ENCODE data around the gene MLH3. TPM values are rescaled to one million over a fixed set of nuclear protein-coding genes. Genes with fewer than 3 reads are reported as not detected.

MLH3 gene
- total and polyA plus RNA-seq, 2 experiments from 2014 or later, result 21.7 to 24.4 TPM

- Histone ChIP-seq H3K27me3 (no peaks in the 10 kb centered on the region), H3K36me3 (peaks cover 49% of the 10 kb centered on the region), H3K27ac (no peak overlapping the region), H3K9me3 (ENCODE audit: low read depth) (no peaks in the 10 kb centered on the region), H3K4me1 (ENCODE audit: low read depth) (peaks cover 6% of the 10 kb centered on the region), H3K4me3 (no peak overlapping the region)
- DNase-seq (ENCODE audit: low read depth in 1 of 2, low spot score in 1 of 2), result no peak
- TF ChIP-seq CTCF (IDR thresholded peaks at IDR 0.05; ENCODE audit: low read depth, low read length), result no peak
These were observed 43.6 kb upstream of the MLH3 start for GRCh38 chr14:75094896-75095295.

GRCh38 chr14:75092698-75093097 is 41.4 kb upstream of the MLH3 start:
- H3K9me3 ChIP-seq (ENCODE audit: low read depth), result no peaks in the 10 kb centered on the region
- H3K36me3 ChIP-seq, result peaks cover 53% of the 10 kb centered on the region
- no peak overlapping the region for H3K4me3 ChIP-seq
- H3K4me1 ChIP-seq (ENCODE audit: low read depth), result no peaks in the 10 kb centered on the region
- H3K27ac ChIP-seq, result no peak overlapping the region
- TF ChIP-seq CTCF (IDR thresholded peaks at IDR 0.05; ENCODE audit: low read depth, low read length), result no peak
- no peak for DNase-seq (ENCODE audit: low read depth in 1 of 2, low spot score in 1 of 2)
- H3K27me3 ChIP-seq, result no peaks in the 10 kb centered on the region

GRCh38 chr14:75091251-75091650 is 40.0 kb upstream of the MLH3 start:
- TF ChIP-seq CTCF (IDR thresholded peaks at IDR 0.05; ENCODE audit: low read depth, low read length), result no peak
- peaks cover 65% of the 10 kb centered on the region for H3K36me3 ChIP-seq
- DNase-seq (ENCODE audit: low read depth in 1 of 2, low spot score in 1 of 2), result no peak

GRCh38 chr14:75090353-75090752 is 39.1 kb upstream of the MLH3 start:
- H3K4me1 ChIP-seq (ENCODE audit: low read depth), result no peaks in the 10 kb centered on the region
- DNase-seq (ENCODE audit: low read depth in 1 of 2, low spot score in 1 of 2), result no peak
- no peaks in the 10 kb centered on the region for H3K9me3 ChIP-seq (ENCODE audit: low read depth)
- no peak overlapping the region for H3K4me3 ChIP-seq
- H3K36me3 ChIP-seq, result peaks cover 65% of the 10 kb centered on the region
- no peak for TF ChIP-seq CTCF (IDR thresholded peaks at IDR 0.05; ENCODE audit: low read depth, low read length)
- H3K27ac ChIP-seq, result no peak overlapping the region
- no peaks in the 10 kb centered on the region for H3K27me3 ChIP-seq

More at GRCh38 chr14:75091251-75091650, 40.0 kb upstream of the MLH3 start:
- H3K9me3 ChIP-seq (ENCODE audit: low read depth), result no peaks in the 10 kb centered on the region
- no peaks in the 10 kb centered on the region for H3K27me3 ChIP-seq
- no peaks in the 10 kb centered on the region for H3K4me1 ChIP-seq (ENCODE audit: low read depth)
- no peak overlapping the region for H3K4me3 ChIP-seq
- H3K27ac ChIP-seq, result no peak overlapping the region

- H3K36me3 ChIP-seq, result peaks cover 64% of the 10 kb centered on the region
- DNase-seq (ENCODE audit: low read depth in 1 of 2, low spot score in 1 of 2), result peak; percentile 71 to 78
- H3K4me3 ChIP-seq, result no peak overlapping the region
These were observed 37.5 kb upstream of the MLH3 start for GRCh38 chr14:75088566-75089373.

More at GRCh38 chr14:75088566-75089373, 37.5 kb upstream of the MLH3 start:
- Histone ChIP-seq H3K27ac (no peak overlapping the region), H3K4me1 (ENCODE audit: low read depth) (no peaks in the 10 kb centered on the region), H3K27me3 (no peaks in the 10 kb centered on the region), H3K9me3 (ENCODE audit: low read depth) (no peaks in the 10 kb centered on the region)
- TF ChIP-seq CTCF (IDR thresholded peaks at IDR 0.05; ENCODE audit: low read depth, low read length), result peak; percentile 77
